ENCODE measurements around the gene FUT9. TPM values are rescaled to one million over a fixed set of nuclear protein-coding genes. Genes with fewer than 3 reads are reported as not detected.

Gene FUT9
- total and polyA plus RNA-seq, 2 of the 8 experiments (the other 6 are each of a cell fraction or from before 2014, with no cell fraction given) = 0.85 to 4.9 TPM

GRCh38 chr6:96094077-96094476 lies 78.3 kb downstream of the FUT9 start (continued):
- TF ChIP-seq CHD7 (IDR thresholded peaks at IDR 0.05; ENCODE audit: insufficient replicate concordance, low read length) (no peak), NRF1 (IDR thresholded peaks at IDR 0.05; ENCODE audit: low read depth, low read length) (no peak), CBX5 (IDR thresholded peaks at IDR 0.05; ENCODE audit: low read depth, low read length) (no peak), CHD2 (IDR thresholded peaks at IDR 0.05; ENCODE audit: low read length) (no peak), HDAC6 (IDR thresholded peaks at IDR 0.05; ENCODE audit: low read depth, low read length) (no peak), EZH2 (IDR thresholded peaks at IDR 0.05; ENCODE audit: low read depth, low read length, severe bottlenecking) (no peak), POLR2A (IDR thresholded peaks at IDR 0.05; ENCODE audit: control extremely low read depth in 1 of 2, low read depth in 2 of 2, low read length in 2 of 2) (no peak), TAF7 (optimal IDR thresholded peaks at IDR 0.05; ENCODE audit: borderline replicate concordance, low read depth, low read length) (no peak), HDAC2 (IDR thresholded peaks at IDR 0.05; ENCODE audit: borderline replicate concordance in 1 of 2, low read depth in 2 of 2, low read length in 2 of 2) (no peak), BACH1 (IDR thresholded peaks at IDR 0.05; ENCODE audit: low read length) (no peak), EGR1 (IDR thresholded peaks at IDR 0.05; ENCODE audit: borderline replicate concordance, low read depth, low read length) (no peak), ATF3 (IDR thresholded peaks at IDR 0.05; ENCODE audit: insufficient read depth, low read depth, low read length) (no peak)
